AG04450 (cell line): ENCODE results near the gene LRP2. TPM values are rescaled to one million over a fixed set of nuclear protein-coding genes. Genes with fewer than 3 reads are reported as not detected.

Experiments
- CTCF ChIA-PET: fragments of 300-600, 350-600 bp; formaldehyde crosslinking; extraction: SDS; loops from one replicate; lab custom pipeline; 2022; ENCODE audit warnings: antibody characterized with exemption, inconsistent platforms; lab: Charles Lee
- POLR2A ChIA-PET: fragments of 350-600 bp; formaldehyde crosslinking; extraction: SDS; loops from one replicate; lab custom pipeline; 2021; ENCODE audit warnings: antibody characterized with exemption, inconsistent platforms; lab: Yijun Ruan, JAX
- DNase-seq: peaks from one replicate; pipeline ENCODE4 v3.0.0-alpha.2; 2011; ENCODE audit warnings: low read depth, low spot score
- H3K27ac ChIP-seq: one replicate; pipeline ENCODE4 v1.5.1; 2012; ENCODE audit warnings: low read depth, low read length, control low read depth
- H3K27me3 ChIP-seq: one replicate; pipeline ENCODE4 v1.6.0; 2012; ENCODE audit warnings: low read length; ENCODE audit not compliant: control insufficient read depth, insufficient read depth
- H3K4me3 ChIP-seq: 2 replicates; pipeline ENCODE4 v1.5.1; 2011; ENCODE audit warnings: mild to moderate bottlenecking, low read depth, low read length, control low read depth
- H3K9me3 ChIP-seq: 2 replicates; pipeline ENCODE4 v1.5.1; 2012; ENCODE audit warnings: low read length; ENCODE audit not compliant: control insufficient read depth, insufficient read depth
- polyA plus RNA-seq: library from polyadenylated mRNA; depleted of rRNA; stranded (reverse); fragments of >200 nt; gene quantifications from 2 replicates; pipeline ENCODE4 v1.2.3, GENCODE V29; 2011
- TF ChIP-seq, protein P1 (sequence below): IDR thresholded peaks from 2 replicates; pipeline ENCODE4 v1.5.1; 2011; ENCODE audit warnings: low read depth, low read length, control low read depth, inconsistent platforms

LRP2 gene
- polyA plus RNA-seq, 1 experiment: not detected

DNA sequence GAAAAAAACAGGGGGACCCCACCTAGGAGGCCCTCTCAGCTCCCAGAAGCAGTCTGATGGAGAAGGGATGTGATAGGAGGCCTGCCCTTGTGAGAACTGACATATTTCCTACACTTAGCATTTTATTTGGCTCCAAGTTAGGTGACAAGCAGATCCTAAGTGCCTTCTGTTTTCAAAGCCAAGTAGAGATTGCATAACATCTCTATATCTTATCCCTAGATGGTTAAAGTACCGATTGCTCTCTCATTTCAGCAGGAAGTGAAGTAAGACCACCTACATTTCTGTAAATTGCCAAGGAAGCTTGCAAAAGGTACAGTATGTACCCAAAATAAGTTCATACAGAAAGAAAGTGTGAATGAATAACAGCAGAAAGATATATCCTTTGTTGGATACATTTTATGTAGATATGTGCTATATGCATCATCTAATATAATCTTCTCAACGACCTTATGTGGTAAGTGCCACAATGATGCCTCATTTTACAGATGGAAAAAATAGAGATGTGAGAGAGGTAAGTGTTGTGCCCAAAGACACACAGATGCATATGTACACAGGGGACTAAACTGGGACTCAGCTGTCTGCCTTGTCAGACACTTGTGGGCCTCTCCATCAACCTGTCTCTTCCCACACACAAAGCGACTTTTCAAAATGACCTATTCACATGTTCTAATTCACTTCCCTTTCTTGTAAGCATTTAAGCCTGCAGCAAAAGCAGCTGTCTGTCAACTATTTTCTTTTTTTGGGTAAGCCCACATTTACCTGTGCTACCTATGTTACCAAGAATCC lies 254.0 kb downstream of the LRP2 start:
- H3K27ac ChIP-seq: no peak overlapping the region
- CTCF ChIA-PET: interaction anchor here (0.6 to 3.6 kb wide), 12 partner anchors 9 to 1708 kb away, joined by 3 to 61 read pairs (median 4); no protein-coding TSS in a partner anchor
- POLR2A ChIA-PET: no interaction called here
- no peak for DNase-seq
- H3K9me3 ChIP-seq: no peaks in the 10 kb centered on the region
- H3K27me3 ChIP-seq: no peaks in the 10 kb centered on the region
- H3K4me3 ChIP-seq: no peak overlapping the region
- TF ChIP-seq, protein P1, sequence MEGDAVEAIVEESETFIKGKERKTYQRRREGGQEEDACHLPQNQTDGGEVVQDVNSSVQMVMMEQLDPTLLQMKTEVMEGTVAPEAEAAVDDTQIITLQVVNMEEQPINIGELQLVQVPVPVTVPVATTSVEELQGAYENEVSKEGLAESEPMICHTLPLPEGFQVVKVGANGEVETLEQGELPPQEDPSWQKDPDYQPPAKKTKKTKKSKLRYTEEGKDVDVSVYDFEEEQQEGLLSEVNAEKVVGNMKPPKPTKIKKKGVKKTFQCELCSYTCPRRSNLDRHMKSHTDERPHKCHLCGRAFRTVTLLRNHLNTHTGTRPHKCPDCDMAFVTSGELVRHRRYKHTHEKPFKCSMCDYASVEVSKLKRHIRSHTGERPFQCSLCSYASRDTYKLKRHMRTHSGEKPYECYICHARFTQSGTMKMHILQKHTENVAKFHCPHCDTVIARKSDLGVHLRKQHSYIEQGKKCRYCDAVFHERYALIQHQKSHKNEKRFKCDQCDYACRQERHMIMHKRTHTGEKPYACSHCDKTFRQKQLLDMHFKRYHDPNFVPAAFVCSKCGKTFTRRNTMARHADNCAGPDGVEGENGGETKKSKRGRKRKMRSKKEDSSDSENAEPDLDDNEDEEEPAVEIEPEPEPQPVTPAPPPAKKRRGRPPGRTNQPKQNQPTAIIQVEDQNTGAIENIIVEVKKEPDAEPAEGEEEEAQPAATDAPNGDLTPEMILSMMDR: no peak

GRCh38 chr2:169107645-169108044 lies 254.7 kb downstream of the LRP2 start:
- H3K27ac ChIP-seq: no peak overlapping the region
- no peaks in the 10 kb centered on the region for H3K9me3 ChIP-seq
- CTCF ChIA-PET: interaction anchor here (0.6 to 3.6 kb wide), 3 partner anchors 25 to 124 kb away, joined by 3 to 53 read pairs (median 4); no protein-coding TSS in a partner anchor
- TF ChIP-seq, protein P1: no peak
- DNase-seq: no peak
- POLR2A ChIA-PET: no interaction called here
- no peaks in the 10 kb centered on the region for H3K27me3 ChIP-seq
- H3K4me3 ChIP-seq: no peak overlapping the region

- H3K27me3 ChIP-seq: no peaks in the 10 kb centered on the region
- CTCF ChIA-PET: interaction anchor here (1.2 kb wide), 1 partner anchor 25 kb away, joined by 4 read pairs; no protein-coding TSS in a partner anchor
- TF ChIP-seq, protein P1: no peak
- no peak for DNase-seq
- H3K9me3 ChIP-seq: no peaks in the 10 kb centered on the region
- POLR2A ChIA-PET: no interaction called here
- no peak overlapping the region for H3K27ac ChIP-seq
- no peak overlapping the region for H3K4me3 ChIP-seq
Observed at GRCh38 chr2:169106563-169107545, 255.5 kb downstream of the LRP2 start.

- ChIA-PET CTCF (no interaction called here), POLR2A (no interaction called here)
- TF ChIP-seq, protein P1: no peak
- Histone ChIP-seq H3K27me3 (no peaks in the 10 kb centered on the region), H3K9me3 (no peaks in the 10 kb centered on the region), H3K27ac (no peak overlapping the region), H3K4me3 (no peak overlapping the region)
- DNase-seq: no peak
Observed at GRCh38 chr2:169106134-169106533, 256.2 kb downstream of the LRP2 start.
